Common myeloid progenitor, CD34-positive (primary cell): Measurements from ENCODE around the gene SUPT6H.

Experiments
- CTCF ChIA-PET: fragments of 350-600 bp; sonication (Branson Sonifier 250); formaldehyde crosslinking; loops from one replicate; lab custom pipeline; 2021; ENCODE audit warnings: antibody characterized with exemption; lab: Charles Lee
- POLR2A ChIA-PET: fragments of 350-600 bp; sonication (Branson Sonifier 250); formaldehyde crosslinking; loops from one replicate; lab custom pipeline; 2021; ENCODE audit warnings: antibody characterized with exemption; lab: Charles Lee
- DNase-seq, 3 donors: peaks; one replicate each; pipeline versions ENCODE4 v3.0.0 to v3.0.0-alpha.2; 2013
- H3K27ac ChIP-seq, 2 experiments: 1 replicate in 1 of 2; 2 replicates in 1 of 2; pipeline ENCODE4 v1.7.0; 2013; ENCODE audit warnings: inconsistent platforms in 2 of 2, low read length in 2 of 2, mild to moderate bottlenecking in 2 of 2, low read depth in 1 of 2, moderate library complexity in 1 of 2; ENCODE audit not compliant: severe bottlenecking in 2 of 2, insufficient read depth in 1 of 2, poor library complexity in 1 of 2
- H3K27me3 ChIP-seq, 5 experiments: replicated peaks in 2 of 5; 1 replicate in 3 of 5; 2 replicates in 2 of 5; pipeline versions ENCODE4 v1.6.1 to v1.7.0; 2013; ENCODE audit warnings: low read length in 4 of 5, mild to moderate bottlenecking in 2 of 5, moderate library complexity in 2 of 5, inconsistent platforms in 1 of 5; ENCODE audit not compliant: insufficient read depth in 5 of 5, control insufficient read depth in 4 of 5
- H3K36me3 ChIP-seq, 4 experiments: 1 replicate in 2 of 4; 2 replicates in 2 of 4; pipeline versions ENCODE4 v1.6.1 to v1.7.0; 2013; ENCODE audit warnings: low read length in 3 of 4, control low read depth in 1 of 4, mild to moderate bottlenecking in 1 of 4; ENCODE audit not compliant: control insufficient read depth in 4 of 4, insufficient read depth in 4 of 4
- H3K4me1 ChIP-seq, 4 experiments: 1 replicate in 3 of 4; 2 replicates in 1 of 4; pipeline versions ENCODE4 v1.6.1 to v1.7.1; 2013; ENCODE audit warnings: low read length in 3 of 4, mild to moderate bottlenecking in 3 of 4, control low read depth in 1 of 4, inconsistent platforms in 1 of 4, moderate library complexity in 1 of 4; ENCODE audit not compliant: control insufficient read depth in 4 of 4, insufficient read depth in 4 of 4; ENCODE audit errors: control extremely low read depth in 1 of 4
- H3K4me3 ChIP-seq, 7 experiments: 1 replicate in 4 of 7; 2 replicates in 3 of 7; pipeline versions ENCODE4 v1.5.1 to v1.7.0; 2013; ENCODE audit warnings: mild to moderate bottlenecking in 7 of 7, low read length in 6 of 7, moderate library complexity in 6 of 7, inconsistent platforms in 2 of 7, low read depth in 2 of 7, control low read depth in 1 of 7; ENCODE audit not compliant: insufficient read depth in 4 of 7, control insufficient read depth in 1 of 7; ENCODE audit errors: extremely low read depth in 1 of 7
- H3K9me3 ChIP-seq, 5 experiments: 1 replicate in 4 of 5; 2 replicates in 1 of 5; pipeline versions ENCODE4 v1.6.1 to v1.7.1; 2013; ENCODE audit warnings: low read length in 4 of 5, mild to moderate bottlenecking in 2 of 5, inconsistent platforms in 1 of 5, low read depth in 1 of 5, moderate library complexity in 1 of 5; ENCODE audit not compliant: control insufficient read depth in 4 of 5, insufficient read depth in 2 of 5; ENCODE audit errors: control extremely low read depth in 1 of 5
- WGBS: methylation state at CpG from one replicate; pipeline ENCODE4 v1.1.5; 2013; ENCODE audit not compliant: insufficient coverage; 5-methylcytosine and 5-hydroxymethylcytosine counted together

The SUPT6H gene

DNA sequence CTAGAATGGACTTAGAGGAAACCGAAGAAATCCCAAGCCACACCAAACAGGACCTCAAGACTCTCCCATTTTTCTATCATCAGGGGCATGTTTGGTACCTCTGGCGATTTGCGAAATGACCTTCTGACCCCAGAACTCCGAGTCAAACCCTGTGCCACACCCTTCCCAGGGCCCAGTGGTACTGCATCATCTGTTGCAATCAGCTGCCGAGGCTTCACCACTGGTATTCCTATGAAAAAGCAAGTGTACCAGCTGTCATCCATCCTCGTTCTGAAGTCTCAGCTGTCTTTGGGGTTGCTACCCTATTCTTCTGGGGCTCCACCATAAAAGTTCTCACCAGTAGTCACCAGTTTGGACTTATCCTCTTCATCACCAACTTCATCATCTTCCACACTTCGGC is 45.7 kb upstream of the SUPT6H start:
- H3K36me3 ChIP-seq = peaks cover 33 to 96% (median 67%) of the 10 kb centered on the region in 4 experiments

DNA sequence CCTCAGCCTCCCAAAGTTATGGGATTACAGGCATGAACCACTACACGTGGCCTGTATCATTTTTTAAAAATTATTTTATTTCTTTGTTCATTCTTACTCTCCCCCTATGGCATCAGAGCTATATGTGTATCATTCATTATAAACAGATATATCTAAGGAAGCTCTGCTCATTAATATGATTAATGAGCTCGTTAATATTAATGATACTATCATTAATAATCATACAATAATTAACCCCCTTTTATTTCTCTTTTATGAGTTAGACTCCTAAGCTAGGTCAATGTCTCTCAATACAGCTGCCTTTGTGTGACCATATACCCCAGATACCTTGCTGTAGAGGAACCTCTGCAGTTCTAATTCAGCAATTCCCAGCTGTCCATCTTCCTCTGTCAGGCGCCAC is 43.5 kb upstream of the SUPT6H start:
- POLR2A ChIA-PET = interaction anchor here (0.7 kb wide), 1 partner anchor 126 kb away, joined by 3 read pairs; no protein-coding TSS in a partner anchor
- no CpG with 5 or more reads among the region's 3 CpGs for WGBS
- CTCF ChIA-PET = interaction anchor here (0.7 to 1.8 kb wide), 2 partner anchors 16 to 20 kb away, joined by 3 to 5 read pairs; no protein-coding TSS in a partner anchor
- Histone ChIP-seq H3K4me3 (no peak overlapping the region), H3K27me3 (no peaks in the 10 kb centered on the region), H3K36me3 (peaks cover 36 to 93% (median 72%) of the 10 kb centered on the region in 4 experiments), H3K27ac (no peak overlapping the region), H3K4me1 (peaks cover 3 to 16% (median 16%) of the 10 kb centered on the region in 4 experiments), H3K9me3 (no peaks in the 10 kb centered on the region)
- no peak for DNase-seq

More for the DNA sequence above, 45.7 kb upstream of the SUPT6H start:
- DNase-seq = no peak
- H3K4me3 ChIP-seq = no peak overlapping the region
- H3K27me3 ChIP-seq = no peaks in the 10 kb centered on the region
- peaks cover 11 to 30% (median 26%) of the 10 kb centered on the region in 4 experiments for H3K4me1 ChIP-seq
- 95% methylated on average over 5 of the region's 7 CpGs for WGBS
- no peaks in the 10 kb centered on the region for H3K9me3 ChIP-seq
- ChIA-PET CTCF (interaction anchor here (1.1 to 1.3 kb wide), 2 partner anchors 16 to 18 kb away, joined by 4 to 5 read pairs; no protein-coding TSS in a partner anchor), POLR2A (no interaction called here)
- no peak overlapping the region for H3K27ac ChIP-seq

DNA sequence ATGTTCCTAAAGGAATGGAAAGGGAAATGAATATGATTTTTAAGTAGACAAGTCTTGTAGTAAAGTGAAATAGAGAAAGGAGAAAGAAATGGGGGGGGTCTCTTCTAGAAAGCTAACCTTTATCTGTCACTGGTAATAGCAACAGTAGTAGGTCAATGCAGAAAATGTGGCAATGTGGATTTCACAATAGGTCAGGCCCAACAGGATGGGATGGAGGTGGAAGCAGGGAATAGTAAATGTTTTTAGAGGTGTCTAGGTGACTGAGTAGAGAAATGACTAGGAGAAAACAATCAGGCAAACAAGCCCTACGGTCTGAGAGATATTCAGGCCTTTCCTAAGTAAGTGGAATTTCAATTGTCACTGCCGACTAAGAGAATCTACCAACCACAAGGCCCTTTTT is 42.0 kb upstream of the SUPT6H start:
- Histone ChIP-seq H3K4me1 (peaks cover 0 to 1% (median under 1%) of the 10 kb centered on the region in 4 experiments), H3K27me3 (no peaks in the 10 kb centered on the region), H3K4me3 (no peak overlapping the region), H3K27ac (no peak overlapping the region), H3K36me3 (peaks cover 42 to 97% (median 73%) of the 10 kb centered on the region in 4 experiments), H3K9me3 (no peaks in the 10 kb centered on the region)
- 95% methylated on average over 2 of the region's 2 CpGs for WGBS
- CTCF ChIA-PET = interaction anchor here (1.0 to 1.2 kb wide), 2 partner anchors 14 to 154 kb away, joined by 3 read pairs; no protein-coding TSS in a partner anchor
- no peak for DNase-seq
- POLR2A ChIA-PET = no interaction called here

DNA sequence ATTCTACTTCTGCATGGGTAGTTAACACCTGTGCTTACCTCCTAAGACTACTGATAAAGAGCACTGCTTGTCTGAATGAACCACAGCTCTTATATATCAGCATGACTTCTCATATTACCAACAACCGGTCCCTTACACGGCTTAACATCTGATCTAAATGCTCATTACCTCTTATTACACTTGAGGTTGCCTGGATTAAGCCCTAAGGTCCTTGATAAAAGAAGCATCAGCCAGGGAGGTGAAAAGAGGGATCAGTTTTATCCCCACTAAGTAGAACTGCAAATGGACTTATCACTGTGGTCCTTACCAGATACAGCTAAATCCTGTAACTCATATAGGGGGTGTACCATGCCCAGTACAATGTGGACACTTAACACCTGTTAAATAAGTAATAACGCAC is 39.8 kb upstream of the SUPT6H start:
- ChIA-PET POLR2A (no interaction called here), CTCF (interaction anchor here (0.7 to 1.4 kb wide), 2 partner anchors 10 to 21 kb away, joined by 3 to 4 read pairs; no protein-coding TSS in a partner anchor)
- Histone ChIP-seq H3K36me3 (peaks cover 36 to 95% (median 66%) of the 10 kb centered on the region in 4 experiments), H3K27ac (no peak overlapping the region), H3K9me3 (no peaks in the 10 kb centered on the region), H3K4me3 (no peak overlapping the region), H3K27me3 (no peaks in the 10 kb centered on the region), H3K4me1 (no peaks in the 10 kb centered on the region)
- no CpG with 5 or more reads among the region's 3 CpGs for WGBS
- no peak for DNase-seq

DNA sequence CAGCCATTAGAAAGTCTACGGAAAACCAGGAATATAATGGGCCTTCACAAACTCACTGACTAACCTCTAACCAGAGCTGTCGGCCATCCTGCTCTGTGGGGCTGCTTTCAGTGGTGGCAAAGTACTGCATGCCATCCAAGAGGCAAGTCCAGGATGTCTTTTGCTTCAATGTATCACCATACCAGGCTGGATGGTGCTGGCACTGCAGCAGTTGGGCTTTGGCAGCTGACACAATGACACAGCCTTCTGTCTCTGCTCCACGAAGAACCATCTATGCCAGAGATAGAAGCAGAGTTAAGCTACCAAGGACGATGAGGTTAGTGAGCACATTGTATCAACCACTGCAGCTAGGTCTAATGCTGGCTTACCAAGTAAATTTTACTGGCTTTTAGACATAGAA is 38.3 kb upstream of the SUPT6H start:
- CTCF ChIA-PET = interaction anchor here (0.6 to 1.0 kb wide), 3 partner anchors 8 to 94 kb away, joined by 3 to 4 read pairs (median 3); partner anchors contain the start of gene RSKR
- peaks cover 33 to 93% (median 71%) of the 10 kb centered on the region in 4 experiments for H3K36me3 ChIP-seq
- WGBS = 95% methylated on average over 4 of the region's 4 CpGs

DNA sequence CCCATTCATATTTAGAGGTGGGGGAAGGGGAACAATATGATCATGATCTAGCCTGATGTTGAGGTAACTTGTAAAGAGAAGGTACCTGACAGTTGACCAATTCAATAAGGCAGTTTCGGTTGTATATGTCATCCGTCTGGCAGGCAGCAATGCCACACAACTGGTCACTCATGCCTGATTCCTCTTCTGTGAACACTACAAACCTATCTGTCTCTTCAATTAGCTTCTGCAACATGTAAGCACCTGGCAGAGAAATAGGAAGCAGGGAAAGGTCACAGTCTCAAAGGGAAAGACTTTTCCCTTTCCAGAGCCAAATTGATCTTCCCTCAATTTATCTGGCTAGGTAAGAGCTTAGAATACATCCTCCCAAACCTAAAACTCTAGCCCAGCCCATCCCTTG is 37.9 kb upstream of the SUPT6H start:
- Histone ChIP-seq H3K4me3 (no peak overlapping the region), H3K36me3 (peaks cover 29 to 92% (median 69%) of the 10 kb centered on the region in 4 experiments), H3K27ac (no peak overlapping the region), H3K27me3 (no peaks in the 10 kb centered on the region), H3K4me1 (no peaks in the 10 kb centered on the region), H3K9me3 (no peaks in the 10 kb centered on the region)
- POLR2A ChIA-PET = no interaction called here
- DNase-seq = no peak
- WGBS = 100% methylated on average over 1 of the region's 2 CpGs
- CTCF ChIA-PET = interaction anchor here (0.6 to 1.0 kb wide), 2 partner anchors 8 to 10 kb away, joined by 3 to 4 read pairs; partner anchors contain the start of gene RSKR

More for the DNA sequence above, 38.3 kb upstream of the SUPT6H start:
- H3K4me1 ChIP-seq = no peaks in the 10 kb centered on the region
- DNase-seq = no peak
- H3K27me3 ChIP-seq = no peaks in the 10 kb centered on the region
- H3K4me3 ChIP-seq = no peak overlapping the region
- POLR2A ChIA-PET = no interaction called here
- H3K9me3 ChIP-seq = no peaks in the 10 kb centered on the region
- no peak overlapping the region for H3K27ac ChIP-seq

DNA sequence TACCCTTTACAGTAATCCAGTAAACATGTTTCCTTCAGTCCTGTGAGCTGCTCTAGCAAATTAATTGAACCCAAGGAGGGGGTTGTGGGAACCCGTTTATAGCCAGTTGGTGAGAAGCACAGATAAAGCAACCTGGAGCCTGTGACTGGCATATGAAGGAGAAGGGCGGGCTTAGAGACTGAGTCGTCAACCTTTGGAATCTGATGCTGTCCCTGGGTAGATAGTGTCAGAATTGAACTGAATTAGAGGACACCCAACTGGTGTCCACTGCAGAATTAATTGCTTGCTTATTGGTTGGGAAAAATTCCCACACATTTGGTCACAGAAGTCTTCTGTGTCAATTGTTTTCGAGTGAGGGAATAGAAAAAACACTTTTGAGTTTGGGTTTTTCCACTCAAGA is 35.2 kb upstream of the SUPT6H start:
- WGBS = 98% methylated on average over 4 of the region's 4 CpGs
- Histone ChIP-seq H3K36me3 (peaks cover 30 to 88% (median 59%) of the 10 kb centered on the region in 4 experiments), H3K4me1 (no peaks in the 10 kb centered on the region), H3K27ac (no peak overlapping the region), H3K9me3 (no peaks in the 10 kb centered on the region), H3K4me3 (no peak overlapping the region), H3K27me3 (no peaks in the 10 kb centered on the region)
- DNase-seq = no peak
- CTCF ChIA-PET = no interaction called here
- POLR2A ChIA-PET = no interaction called here
